Stomach (tissue), 19 donors: Measurements from ENCODE around the gene HECTD2. TPM values are rescaled to one million over a fixed set of nuclear protein-coding genes. Genes with fewer than 3 reads are reported as not detected.
"Not testable (repeated sequence)": the region's sequence is repeated elsewhere in the genome, so short reads cannot be mapped to it uniquely, and the experiment has no call there.

Experiments
- DNase-seq, 2 donors: peaks; one replicate each; pipeline versions ENCODE4 v3.0.0 to v3.0.0-alpha.2; 2013 to 2019
- H3K27ac ChIP-seq, 5 donors: fragments of 200-600 bp in 4 of 5; sonication (generic) in 4 of 5; one replicate each; pipeline ENCODE4 v1.5.1; 2013 to 2019; ENCODE audit warnings: mild to moderate bottlenecking in 1 of 5, moderate library complexity in 1 of 5
- H3K27me3 ChIP-seq, 3 donors: fragments of 200-600 bp; sonication (generic); one replicate each; pipeline ENCODE4 v1.5.1; 2017 to 2019; ENCODE audit warnings: mixed run types in 1 of 3
- H3K36me3 ChIP-seq, 4 donors: fragments of 200-600 bp; sonication (generic); 1 replicate in 3 of 4; 2 replicates in 1 of 4; pipeline ENCODE4 v1.5.1; 2016 to 2019
- H3K4me1 ChIP-seq, 4 donors: fragments of 200-600 bp; sonication (generic); one replicate each; pipeline ENCODE4 v1.5.1; 2016 to 2019
- H3K4me3 ChIP-seq, 4 donors: fragments of 200-600 bp; sonication (generic) in 3 of 4; one replicate each; pipeline ENCODE4 v1.5.1; 2016 to 2019; ENCODE audit warnings: mild to moderate bottlenecking in 1 of 4
- H3K9me3 ChIP-seq, 4 donors: fragments of 200-600 bp; sonication (generic); one replicate each; pipeline ENCODE4 v1.5.1; 2016 to 2019
- CTCF ChIP-seq, 7 experiments: fragments of 450-650 bp in 4 of 7; fragments of 200-600 bp in 3 of 7; sonication (generic) in 3 of 7; IDR thresholded peaks; one replicate each; pipeline ENCODE4 v1.5.1; 2016 to 2019; ENCODE audit warnings: antibody characterized with exemption in 7 of 7, control low read depth in 2 of 7, mild to moderate bottlenecking in 1 of 7
- EP300 ChIP-seq: sonication (generic); formaldehyde crosslinking; IDR thresholded peaks from one replicate; pipeline ENCODE4 v1.6.1; 2017; ENCODE audit warnings: antibody characterized with exemption
- POLR2A ChIP-seq, 4 donors: fragments of 450-650 bp; IDR thresholded peaks; one replicate each; pipeline ENCODE4 v1.6.1; 2016; ENCODE audit warnings: antibody characterized with exemption in 4 of 4, control low read depth in 2 of 4, mild to moderate bottlenecking in 1 of 4, moderate library complexity in 1 of 4
- POLR2AphosphoS5 ChIP-seq, 3 donors: sonication (generic); formaldehyde crosslinking; IDR thresholded peaks; one replicate each; pipeline ENCODE4 v1.6.1; 2016; ENCODE audit warnings: antibody characterized with exemption in 3 of 3
- WGBS, 5 donors: extraction: QIAGEN DNeasy Blood & Tissue Kit in 3 of 5; methylation state at CpG; one replicate each; pipeline versions ENCODE4 v1.1.5 to v1.1.7; 2013 to 2018; 5-methylcytosine and 5-hydroxymethylcytosine counted together
- intact Hi-C: fragments of 100-400 bp; cut with DNase I; formaldehyde crosslinking; loops from one replicate; pipeline ENCODE4 v1.15.1; 2023; ENCODE audit warnings: low total_unique reads
- long read RNA-seq, 10 donors: transcript quantifications; one replicate each; lab custom pipeline, GENCODE V29; 2026
- polyA plus RNA-seq, 3 donors: library from polyadenylated mRNA; stranded (reverse); fragments of 200-250 nt; gene quantifications; one replicate each; pipeline ENCODE4 v1.2.3, GENCODE V29; 2013
- total RNA-seq, 5 donors: library from RNA; depleted of rRNA; stranded (reverse); fragments of >200 nt; gene quantifications; one replicate each; pipeline versions ENCODE4 v1.1.0 to v1.2.3, GENCODE V29; 2014 to 2016
- donor health status: healthy with polysubstance abuse.
- donor health status: Bipolar disorder and iron deficiency.
- donor health status: healthy.

Gene HECTD2
- total RNA-seq (10 to 100 TPM in 4 of 5 donors, 1 to 10 TPM in 1; 1.7 to 32.6 (median 20.9) TPM), polyA plus RNA-seq (1 to 10 TPM; 2.1 to 6.2 (median 3.4) TPM)
- long read RNA-seq, donor 1, full-length matches to known transcripts: 3 of 3 reads
- long read RNA-seq, donor 1, partial matches to known transcripts: 0 of 3 reads
- long read RNA-seq, donor 1, other reads (novel, unspliced or antisense): 0 of 3 reads
- long read RNA-seq, donor 2, full-length matches to known transcripts: 2 of 2 reads
- long read RNA-seq, donor 2, partial matches to known transcripts: 0 of 2 reads
- long read RNA-seq, donor 2, other reads (novel, unspliced or antisense): 0 of 2 reads
- long read RNA-seq, donor 3: 0 reads
- long read RNA-seq, donor 4: 0 reads
- long read RNA-seq, donor 5: 0 reads
- long read RNA-seq, donor 6, full-length matches to known transcripts: 4 of 4 reads
- long read RNA-seq, donor 6, partial matches to known transcripts: 0 of 4 reads
- long read RNA-seq, donor 6, other reads (novel, unspliced or antisense): 0 of 4 reads
- long read RNA-seq, donor 7: 0 reads
- long read RNA-seq, donor 8, partial matches to known transcripts: 0 of 1 reads
- long read RNA-seq, donor 8, other reads (novel, unspliced or antisense): 0 of 1 reads
- long read RNA-seq, donor 9: 0 reads
- long read RNA-seq, donor 10: 0 reads

GRCh38 chr10:91409869-91410637 lies at the start of gene HECTD2:
HECTD2 (plus strand) TSS chr10:91410344; CDS start chr10:91410439, 95 bp downstream.
- TF ChIP-seq POLR2A (IDR thresholded peaks at IDR 0.05) (no peak), EP300 (no peak), CTCF (IDR thresholded peaks at IDR 0.05) (peak in 3 of 7 experiments; percentile 15 to 53 (median 38)), POLR2AphosphoS5 (IDR thresholded peaks at IDR 0.05) (peak in 2 of 3 donors; percentile 8 to 26)
- Histone ChIP-seq H3K27me3 (no peaks in the 10 kb centered on the region), H3K27ac (peak within 1 kb of the TSS; percentile 98 to 100 (median 100)), H3K4me1 (peaks cover 0 to 44% (median 18%) of the 10 kb centered on the region in 4 donors), H3K36me3 (no peaks in the 10 kb centered on the region), H3K9me3 (no peaks in the 10 kb centered on the region), H3K4me3 (peak within 1 kb of the TSS; percentile 68 to 88 (median 83))
- 0 to 1% (median 0%) methylated on average over 31 to 111 of the region's 111 CpGs for WGBS, 5 donors
- intact Hi-C loops: no loop called here
- peak; percentile 81 to 95 for DNase-seq

GRCh38 chr10:91360461-91360860 lies 49.7 kb upstream of the HECTD2 start:
- 65 to 74% (median 72%) methylated on average over 3 of the region's 3 CpGs for WGBS, 5 donors
- H3K27ac ChIP-seq: no peak overlapping the region
- no peaks in the 10 kb centered on the region for H3K9me3 ChIP-seq
- intact Hi-C loops: no loop called here
- DNase-seq: no peak
- no peak for TF ChIP-seq EP300
- no peak for TF ChIP-seq CTCF (IDR thresholded peaks at IDR 0.05)
- TF ChIP-seq POLR2A (IDR thresholded peaks at IDR 0.05): no peak
- no peak for TF ChIP-seq POLR2AphosphoS5 (IDR thresholded peaks at IDR 0.05)
- no peaks in the 10 kb centered on the region for H3K4me1 ChIP-seq
- H3K27me3 ChIP-seq: peaks cover 0 to 11% (median 0%) of the 10 kb centered on the region in 3 donors
- no peak overlapping the region for H3K4me3 ChIP-seq
- H3K36me3 ChIP-seq: no peaks in the 10 kb centered on the region

- DNase-seq, H3K4me1 ChIP-seq, intact Hi-C loops, H3K27me3 ChIP-seq, H3K36me3 ChIP-seq, H3K9me3 ChIP-seq, H3K4me3 ChIP-seq, H3K27ac ChIP-seq: not testable (repeated sequence)
- WGBS, 5 donors: 78 to 98% (median 91%) methylated on average over 2 to 3 of the region's 3 CpGs
Measured at GRCh38 chr10:91365519-91365918, 44.6 kb upstream of the HECTD2 start.

- 36 to 73% (median 63%) methylated on average over 1 of the region's 1 CpG for WGBS, 5 donors
- TF ChIP-seq POLR2A (IDR thresholded peaks at IDR 0.05): no peak
- Histone ChIP-seq H3K36me3 (no peaks in the 10 kb centered on the region), H3K9me3 (no peaks in the 10 kb centered on the region), H3K27ac (no peak overlapping the region), H3K27me3 (no peaks in the 10 kb centered on the region), H3K4me1 (no peaks in the 10 kb centered on the region), H3K4me3 (no peak overlapping the region)
- intact Hi-C loops: no loop called here
- DNase-seq: no peak
Measured at GRCh38 chr10:91366704-91367103, 43.4 kb upstream of the HECTD2 start.

- Histone ChIP-seq H3K9me3 (no peaks in the 10 kb centered on the region), H3K36me3 (no peaks in the 10 kb centered on the region), H3K27ac (no peak overlapping the region), H3K27me3 (no peaks in the 10 kb centered on the region), H3K4me3 (no peak overlapping the region), H3K4me1 (no peaks in the 10 kb centered on the region)
- intact Hi-C loops: no loop called here
- TF ChIP-seq POLR2AphosphoS5 (IDR thresholded peaks at IDR 0.05) (no peak), EP300 (no peak), POLR2A (IDR thresholded peaks at IDR 0.05) (no peak), CTCF (IDR thresholded peaks at IDR 0.05) (no peak)
- DNase-seq: no peak
Measured at GRCh38 chr10:91367127-91367531, 43.0 kb upstream of the HECTD2 start.
